Stomach smooth muscle (tissue), 2 donors: ENCODE measurements around the gene TPCN1.

ENCODE experiments used
- H3K27ac ChIP-seq: one replicate; pipeline ENCODE4 v1.7.0; 2013; ENCODE audit warnings: mild to moderate bottlenecking, low read length, inconsistent platforms
- H3K27me3 ChIP-seq, 2 donors: one replicate each; pipeline ENCODE4 v1.7.0; 2013; ENCODE audit warnings: low read length in 2 of 2; ENCODE audit not compliant: insufficient read depth in 2 of 2, control insufficient read depth in 1 of 2
- H3K36me3 ChIP-seq, 2 donors: one replicate each; pipeline ENCODE4 v1.7.0; 2013; ENCODE audit warnings: low read length in 2 of 2; ENCODE audit not compliant: control insufficient read depth in 2 of 2, insufficient read depth in 2 of 2
- H3K4me1 ChIP-seq: one replicate; pipeline ENCODE4 v1.7.0; 2013; ENCODE audit warnings: low read length; ENCODE audit not compliant: control insufficient read depth, insufficient read depth
- H3K4me3 ChIP-seq, 2 donors: one replicate each; pipeline ENCODE4 v1.7.0; 2013; ENCODE audit warnings: low read length in 2 of 2
- H3K9ac ChIP-seq, 2 donors: one replicate each; pipeline ENCODE4 v1.7.0; 2013; ENCODE audit warnings: low read length in 2 of 2, mild to moderate bottlenecking in 1 of 2
- H3K9me3 ChIP-seq, 2 donors: one replicate each; pipeline ENCODE4 v1.7.0; 2013; ENCODE audit warnings: low read length in 2 of 2; ENCODE audit not compliant: control insufficient read depth in 2 of 2
- donor health status: healthy.
- donor health status: Pancreatic carcinoma.

TPCN1 gene

DNA sequence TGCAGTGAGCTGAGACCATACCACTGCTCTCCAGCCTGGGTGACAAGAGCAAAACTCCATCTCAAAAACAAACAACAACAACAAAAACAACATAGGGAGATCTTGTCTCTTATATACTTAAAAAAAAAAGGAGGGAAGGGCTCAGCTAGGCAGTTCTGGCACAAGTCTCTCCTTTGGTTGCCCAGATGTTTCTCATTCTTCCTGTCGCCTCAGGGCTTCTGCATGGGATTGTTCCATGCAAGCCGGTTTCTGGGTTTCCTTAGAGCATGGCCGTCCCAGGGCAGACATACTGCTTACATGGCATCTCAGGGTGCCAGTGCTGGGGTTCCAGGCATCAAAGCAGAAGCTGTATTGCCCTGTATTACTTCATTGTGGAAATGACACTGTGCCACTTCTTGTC is 118.8 kb downstream of the TPCN1 start:
- Histone ChIP-seq H3K27ac (no peak overlapping the region), H3K9me3 (no peaks in the 10 kb centered on the region), H3K4me3 (no peak overlapping the region), H3K4me1 (peaks cover 7% of the 10 kb centered on the region), H3K36me3 (no peaks in the 10 kb centered on the region), H3K27me3 (no peaks in the 10 kb centered on the region), H3K9ac (no peak overlapping the region)

GRCh38 chr12:113341535-113341934 is 120.3 kb downstream of the TPCN1 start:
- Histone ChIP-seq H3K4me3 (no peak overlapping the region), H3K27ac (no peak overlapping the region), H3K36me3 (no peaks in the 10 kb centered on the region), H3K9ac (no peak overlapping the region), H3K4me1 (no peaks in the 10 kb centered on the region), H3K27me3 (no peaks in the 10 kb centered on the region), H3K9me3 (no peaks in the 10 kb centered on the region)

DNA sequence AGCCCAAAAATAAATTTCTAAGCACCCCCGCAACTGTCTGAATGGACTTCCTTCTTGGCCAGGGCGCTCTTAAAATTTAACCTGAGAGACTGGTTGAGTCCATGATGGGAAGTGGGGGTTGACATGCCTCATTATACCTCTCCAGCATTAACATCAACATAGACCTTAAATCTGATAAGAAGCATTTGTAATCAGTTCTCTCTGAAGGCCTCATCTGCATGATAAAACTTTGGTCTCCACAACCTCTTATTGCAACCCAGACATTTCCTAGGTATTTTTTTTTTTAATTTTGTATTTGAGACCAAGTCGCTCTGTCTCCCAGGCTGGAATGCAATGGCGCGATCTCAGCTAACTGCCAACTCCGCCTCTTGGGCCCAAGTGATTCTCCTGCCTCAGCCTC is 124.1 kb downstream of the TPCN1 start:
- H3K4me3 ChIP-seq, result no peak overlapping the region
- no peak overlapping the region for H3K9ac ChIP-seq
- H3K36me3 ChIP-seq, result no peaks in the 10 kb centered on the region
- no peaks in the 10 kb centered on the region for H3K4me1 ChIP-seq
- H3K9me3 ChIP-seq, result no peaks in the 10 kb centered on the region
- no peaks in the 10 kb centered on the region for H3K27me3 ChIP-seq
- H3K27ac ChIP-seq, result no peak overlapping the region

GRCh38 chr12:113346353-113346752 is 125.1 kb downstream of the TPCN1 start:
- Histone ChIP-seq H3K4me1 (no peaks in the 10 kb centered on the region), H3K27ac (no peak overlapping the region), H3K9me3 (no peaks in the 10 kb centered on the region), H3K27me3 (no peaks in the 10 kb centered on the region), H3K36me3 (no peaks in the 10 kb centered on the region), H3K9ac (no peak overlapping the region), H3K4me3 (no peak overlapping the region)

GRCh38 chr12:113347107-113347506 is 125.8 kb downstream of the TPCN1 start:
- no peaks in the 10 kb centered on the region for H3K9me3 ChIP-seq
- H3K9ac ChIP-seq, result no peak overlapping the region
- H3K27ac ChIP-seq, result no peak overlapping the region
- no peaks in the 10 kb centered on the region for H3K27me3 ChIP-seq
- H3K4me3 ChIP-seq, result no peak overlapping the region
- H3K4me1 ChIP-seq, result no peaks in the 10 kb centered on the region
- H3K36me3 ChIP-seq, result no peaks in the 10 kb centered on the region

DNA sequence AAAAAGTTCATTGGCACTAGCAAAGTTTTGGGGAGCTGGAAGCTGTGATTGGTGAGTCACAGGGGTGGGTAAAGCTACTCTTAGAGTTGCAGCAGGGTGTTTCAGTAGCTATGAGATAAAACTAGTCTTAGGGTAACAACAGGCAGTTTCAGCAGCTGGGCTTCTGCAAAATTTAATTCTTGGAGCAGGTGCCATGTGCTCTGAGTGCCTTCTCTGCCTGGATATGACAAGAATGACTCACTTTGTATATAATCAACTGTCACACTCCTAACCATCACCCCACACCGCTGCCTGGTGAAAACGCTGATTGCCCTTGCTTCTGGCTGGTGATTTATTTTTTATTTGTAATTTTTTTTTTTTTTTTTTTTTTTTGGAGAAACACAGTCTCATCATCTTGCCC is 126.6 kb downstream of the TPCN1 start:
- Histone ChIP-seq H3K9me3 (no peaks in the 10 kb centered on the region), H3K36me3 (no peaks in the 10 kb centered on the region), H3K9ac (no peak overlapping the region), H3K4me3 (no peak overlapping the region), H3K27me3 (peaks cover 0 to 2% of the 10 kb centered on the region in 2 donors), H3K4me1 (no peaks in the 10 kb centered on the region), H3K27ac (no peak overlapping the region)
